ENCODE results near the gene NLGN1. TPM values are rescaled to one million over a fixed set of nuclear protein-coding genes. Genes with fewer than 3 reads are reported as not detected.

Gene NLGN1
- total and polyA plus RNA-seq, 12 donors: 0.88 to 19.9 (median 12.6) TPM

- H3K27me3 ChIP-seq: no peaks in the 10 kb centered on the region
- no peaks in the 10 kb centered on the region for H3K4me1 ChIP-seq
- H3K36me3 ChIP-seq: no peaks in the 10 kb centered on the region
- WGBS, 2 donors: 57 to 86% methylated on average over 1 of the region's 1 CpG
- ATAC-seq (no peak), DNase-seq (no peak)
- H3K27ac ChIP-seq: no peak overlapping the region
- intact Hi-C loops (cut with DNase I): no loop called here
- H3K9me3 ChIP-seq: no peaks in the 10 kb centered on the region
- no peak overlapping the region for H3K4me3 ChIP-seq
- TF ChIP-seq, protein P1, sequence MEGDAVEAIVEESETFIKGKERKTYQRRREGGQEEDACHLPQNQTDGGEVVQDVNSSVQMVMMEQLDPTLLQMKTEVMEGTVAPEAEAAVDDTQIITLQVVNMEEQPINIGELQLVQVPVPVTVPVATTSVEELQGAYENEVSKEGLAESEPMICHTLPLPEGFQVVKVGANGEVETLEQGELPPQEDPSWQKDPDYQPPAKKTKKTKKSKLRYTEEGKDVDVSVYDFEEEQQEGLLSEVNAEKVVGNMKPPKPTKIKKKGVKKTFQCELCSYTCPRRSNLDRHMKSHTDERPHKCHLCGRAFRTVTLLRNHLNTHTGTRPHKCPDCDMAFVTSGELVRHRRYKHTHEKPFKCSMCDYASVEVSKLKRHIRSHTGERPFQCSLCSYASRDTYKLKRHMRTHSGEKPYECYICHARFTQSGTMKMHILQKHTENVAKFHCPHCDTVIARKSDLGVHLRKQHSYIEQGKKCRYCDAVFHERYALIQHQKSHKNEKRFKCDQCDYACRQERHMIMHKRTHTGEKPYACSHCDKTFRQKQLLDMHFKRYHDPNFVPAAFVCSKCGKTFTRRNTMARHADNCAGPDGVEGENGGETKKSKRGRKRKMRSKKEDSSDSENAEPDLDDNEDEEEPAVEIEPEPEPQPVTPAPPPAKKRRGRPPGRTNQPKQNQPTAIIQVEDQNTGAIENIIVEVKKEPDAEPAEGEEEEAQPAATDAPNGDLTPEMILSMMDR (IDR thresholded peaks at IDR 0.05): no peak
These were observed 428.2 kb downstream of the NLGN1 start for GRCh38 chr3:173825730-173826129.

DNA sequence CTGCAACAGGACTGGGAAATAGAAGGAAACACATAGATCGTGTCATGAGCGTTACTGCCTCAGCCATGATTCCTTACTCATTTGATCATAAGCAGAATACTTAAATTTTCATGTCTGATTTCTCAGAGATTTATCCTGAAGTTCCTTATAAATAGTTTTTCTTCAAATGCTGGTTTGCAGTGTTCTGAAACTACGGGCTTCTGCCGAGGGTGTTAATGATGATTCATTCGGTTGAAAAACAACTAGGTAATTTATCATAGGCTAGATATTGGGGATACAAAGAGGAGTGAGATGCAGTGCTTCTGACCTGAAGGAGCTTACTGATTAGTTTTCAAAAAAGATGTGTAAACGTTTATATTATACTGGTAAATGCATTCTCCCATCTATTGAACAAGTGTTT is 428.9 kb downstream of the NLGN1 start:
- TF ChIP-seq, protein P1 (IDR thresholded peaks at IDR 0.05): no peak
- DNase-seq (no peak), ATAC-seq (no peak)
- H3K9me3 ChIP-seq: no peaks in the 10 kb centered on the region
- H3K36me3 ChIP-seq: no peaks in the 10 kb centered on the region
- WGBS, 2 donors: 75 to 77% methylated on average over 6 of the region's 6 CpGs
- H3K27me3 ChIP-seq: no peaks in the 10 kb centered on the region
- no peak overlapping the region for H3K4me3 ChIP-seq
- no peaks in the 10 kb centered on the region for H3K4me1 ChIP-seq
- no peak overlapping the region for H3K27ac ChIP-seq
- intact Hi-C loops (cut with DNase I): no loop called here

DNA sequence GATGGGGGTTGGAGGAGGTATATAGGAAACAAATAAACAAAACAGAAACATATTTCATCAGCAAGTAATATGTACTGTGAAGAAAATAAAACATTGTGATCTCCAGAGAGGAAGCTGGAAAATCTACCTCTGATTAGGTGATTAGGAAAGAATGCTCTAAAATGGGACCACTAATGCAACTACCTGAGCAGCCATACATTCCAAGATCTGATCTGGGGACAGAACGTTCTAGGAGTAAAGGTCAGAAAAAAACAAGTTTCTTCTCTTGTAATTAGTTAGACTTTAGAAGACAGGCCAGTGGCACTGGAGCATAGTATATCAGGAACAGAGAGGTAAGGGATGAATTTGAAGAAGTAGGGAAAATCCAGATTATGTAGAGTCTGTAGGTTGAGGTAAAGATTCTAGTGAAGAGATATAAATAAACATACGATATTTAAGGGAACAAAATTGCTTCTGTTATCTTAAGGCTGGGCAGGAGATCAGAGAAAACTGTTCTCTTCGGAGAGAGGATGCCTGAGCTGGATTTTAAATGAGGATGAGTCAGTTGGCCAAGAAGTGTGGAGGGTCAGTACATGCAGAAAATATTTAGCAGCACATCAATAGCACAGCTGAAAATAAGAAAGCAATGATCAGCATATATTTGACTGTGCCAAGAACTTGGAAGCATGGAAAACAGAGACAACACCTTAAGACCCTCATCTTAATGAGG is 429.5 kb downstream of the NLGN1 start:
- TF ChIP-seq, protein P1 (IDR thresholded peaks at IDR 0.05): no peak
- Histone ChIP-seq H3K27me3 (no peaks in the 10 kb centered on the region), H3K9me3 (no peaks in the 10 kb centered on the region), H3K27ac (no peak overlapping the region), H3K4me3 (no peak overlapping the region), H3K36me3 (no peaks in the 10 kb centered on the region), H3K4me1 (no peaks in the 10 kb centered on the region)
- no peak for ATAC-seq
- DNase-seq: no peak
- intact Hi-C loops (cut with DNase I): no loop called here
- WGBS, 2 donors: 18 to 41% methylated on average over 3 of the region's 3 CpGs

DNA sequence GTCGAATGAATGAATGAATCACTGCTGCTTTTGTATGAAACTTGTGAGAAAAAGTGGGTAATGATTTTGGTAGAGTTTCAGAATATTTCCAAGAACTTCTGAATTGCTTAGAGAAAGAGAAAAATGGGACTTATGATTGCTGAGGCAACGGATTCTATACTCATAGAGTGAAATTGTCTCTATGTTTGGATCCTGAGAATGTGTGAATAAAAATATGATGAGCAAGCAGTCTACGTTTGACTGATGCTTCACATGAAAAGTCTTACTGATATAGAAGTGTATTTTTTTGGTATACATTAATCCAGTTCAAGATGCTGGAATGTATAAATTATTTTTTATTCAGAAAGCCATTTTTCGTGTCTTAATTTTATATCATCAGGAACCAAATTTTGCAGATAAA is 441.1 kb downstream of the NLGN1 start:
- no peak overlapping the region for H3K27ac ChIP-seq
- H3K4me3 ChIP-seq: no peak overlapping the region
- WGBS, 2 donors: 79 to 88% methylated on average over 4 of the region's 4 CpGs
- DNase-seq: no peak
- H3K27me3 ChIP-seq: no peaks in the 10 kb centered on the region
- intact Hi-C loops (cut with DNase I): no loop called here
- no peak for ATAC-seq
- no peaks in the 10 kb centered on the region for H3K36me3 ChIP-seq
- TF ChIP-seq, protein P1 (IDR thresholded peaks at IDR 0.05): no peak
- H3K4me1 ChIP-seq: no peaks in the 10 kb centered on the region
- H3K9me3 ChIP-seq: no peaks in the 10 kb centered on the region

Data from heart right ventricle (tissue), 16 donors.